Panc1 (cell line): ENCODE measurements around the gene IFNK. TPM values are rescaled to one million over a fixed set of nuclear protein-coding genes. Genes with fewer than 3 reads are reported as not detected.

Experiments used
- ATAC-seq: fragments of 200-7000 bp; cut with Tn5 transposase; 2 replicates; pipeline ENCODE4 v1.9.1; 2020; ENCODE audit warnings: mild to moderate bottlenecking, moderate library complexity
- BruUV-seq: library from RNA; stranded (reverse); fragments of 400-500 nt; replicated peaks from 2 replicates; lab custom pipeline; 2021; lab: Mats Ljungman, UMichigan
- CTCF ChIA-PET: fragments of 300-600 bp; sonication (Branson Sonifier 250); formaldehyde crosslinking; loops from one replicate; lab custom pipeline; 2022; ENCODE audit warnings: antibody characterized with exemption; lab: Charles Lee
- POLR2A ChIA-PET: fragments of 300-600 bp; sonication (Branson Sonifier 250); formaldehyde crosslinking; loops from one replicate; lab custom pipeline; 2022; ENCODE audit warnings: antibody characterized with exemption; lab: Charles Lee
- DNase-seq: peaks from one replicate; pipeline ENCODE4 v3.0.0-alpha.2; 2010; ENCODE audit warnings: low read depth, low spot score
- H3K27ac ChIP-seq: 2 replicates; pipeline ENCODE4 v1.5.1; 2011; ENCODE audit warnings: mild to moderate bottlenecking, low read length, inconsistent platforms
- H3K27me3 ChIP-seq: fragments of 200-500 bp; sonication (Bioruptor generic); 2 replicates; pipeline ENCODE4 v1.6.0; 2014; ENCODE audit warnings: low read length, inconsistent platforms; ENCODE audit not compliant: control insufficient read depth, insufficient read depth
- H3K36me3 ChIP-seq: fragments of 200-500 bp; sonication (Bioruptor generic); 2 replicates; pipeline ENCODE4 v1.5.1; 2014; ENCODE audit warnings: inconsistent platforms, mild to moderate bottlenecking, low read length, moderate library complexity; ENCODE audit not compliant: control insufficient read depth, insufficient read depth
- H3K4me1 ChIP-seq: 2 replicates; pipeline ENCODE4 v1.5.1; 2011; ENCODE audit warnings: inconsistent platforms, mild to moderate bottlenecking, low read length, moderate library complexity; ENCODE audit not compliant: control insufficient read depth, insufficient read depth
- H3K4me3 ChIP-seq, 2 experiments: 2 replicates each; pipeline ENCODE4 v1.5.1; 2011 to 2012; ENCODE audit warnings: low read depth in 2 of 2, low read length in 2 of 2, mild to moderate bottlenecking in 2 of 2, inconsistent platforms in 1 of 2, moderate library complexity in 1 of 2
- H3K9me3 ChIP-seq: fragments of 200-500 bp; sonication (Bioruptor generic); 2 replicates; pipeline ENCODE4 v1.5.1; 2014; ENCODE audit warnings: low read depth, mild to moderate bottlenecking, inconsistent platforms, low read length, moderate library complexity; ENCODE audit not compliant: control insufficient read depth, insufficient read depth
- POLR2AphosphoS5 ChIP-seq: IDR thresholded peaks from 2 replicates; pipeline ENCODE4 v1.6.1; 2012; ENCODE audit warnings: mild to moderate bottlenecking, low read depth, low read length, moderate library complexity
- REST ChIP-seq, 2 experiments: IDR thresholded peaks; 2 replicates each; pipeline ENCODE4 v1.6.1; 2011 to 2012; ENCODE audit warnings: low read depth in 2 of 2, control low read depth in 1 of 2, low read length in 1 of 2, mild to moderate bottlenecking in 1 of 2, moderate library complexity in 1 of 2; ENCODE audit not compliant: insufficient read depth in 1 of 2
- SIN3A ChIP-seq: IDR thresholded peaks from 2 replicates; pipeline ENCODE4 v1.6.1; 2012; ENCODE audit warnings: low read depth, mild to moderate bottlenecking, low read length, moderate library complexity, borderline replicate concordance; ENCODE audit not compliant: insufficient read depth
- TCF7L2 ChIP-seq: IDR thresholded peaks from 2 replicates; pipeline ENCODE4 v1.6.1; 2011; ENCODE audit warnings: mild to moderate bottlenecking, low read depth, low read length, inconsistent platforms
- in situ Hi-C: cut with HindIII; loops from 2 replicates; pipeline ENCODE4 v1.10.0; 2016; ENCODE audit warnings: low sequenced_read_pairs, low pct_unique_long_range_greater_than_20kb
- intact Hi-C: fragments of 100-400 bp; cut with micrococcal nuclease; formaldehyde crosslinking; loops from one replicate; pipeline ENCODE4 v1.10.0; 2022; ENCODE audit not compliant: unreplicated experiment
- total RNA-seq: library from RNA; stranded (reverse); gene quantifications from one replicate; pipeline ENCODE4 v1.2.1, GENCODE V29; 2021; ENCODE audit not compliant: unreplicated experiment
- TF ChIP-seq, protein P1 (sequence below): fragments of 450-650 bp; IDR thresholded peaks from 2 replicates; pipeline ENCODE4 v1.5.1; 2017; ENCODE audit warnings: mild to moderate bottlenecking

The IFNK gene
- total RNA-seq, 1 experiment from 2014 or later: not detected

DNA sequence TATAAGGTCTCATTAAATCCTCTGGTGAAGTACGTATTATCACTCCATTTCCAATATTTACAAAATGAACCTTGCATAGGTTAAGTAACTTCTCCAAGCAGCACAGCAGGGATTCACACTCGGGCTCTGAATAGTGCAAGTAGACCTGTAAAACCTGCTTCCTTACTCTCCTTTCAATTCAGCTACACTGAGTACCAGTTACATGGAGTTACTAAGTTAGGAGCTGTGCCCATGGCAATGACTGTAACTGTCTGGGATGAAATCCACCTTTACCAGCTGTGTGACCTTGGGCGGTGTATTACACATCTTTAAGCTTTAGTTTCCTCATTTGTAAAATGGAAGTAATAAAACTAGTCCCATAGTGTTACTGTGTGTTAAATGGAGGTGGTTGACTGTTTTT, 21.4 kb downstream of the IFNK start:
- Histone ChIP-seq H3K27me3 (no peaks in the 10 kb centered on the region), H3K4me1 (no peaks in the 10 kb centered on the region), H3K36me3 (no peaks in the 10 kb centered on the region), H3K4me3 (no peak overlapping the region), H3K27ac (no peak overlapping the region), H3K9me3 (no peaks in the 10 kb centered on the region)
- ATAC-seq: no peak
- BruUV-seq: no TSS peak
- intact Hi-C loops: no loop called here
- ChIA-PET CTCF (no interaction called here), POLR2A (no interaction called here)
- no peak for TF ChIP-seq POLR2AphosphoS5
- TF ChIP-seq, protein P1, sequence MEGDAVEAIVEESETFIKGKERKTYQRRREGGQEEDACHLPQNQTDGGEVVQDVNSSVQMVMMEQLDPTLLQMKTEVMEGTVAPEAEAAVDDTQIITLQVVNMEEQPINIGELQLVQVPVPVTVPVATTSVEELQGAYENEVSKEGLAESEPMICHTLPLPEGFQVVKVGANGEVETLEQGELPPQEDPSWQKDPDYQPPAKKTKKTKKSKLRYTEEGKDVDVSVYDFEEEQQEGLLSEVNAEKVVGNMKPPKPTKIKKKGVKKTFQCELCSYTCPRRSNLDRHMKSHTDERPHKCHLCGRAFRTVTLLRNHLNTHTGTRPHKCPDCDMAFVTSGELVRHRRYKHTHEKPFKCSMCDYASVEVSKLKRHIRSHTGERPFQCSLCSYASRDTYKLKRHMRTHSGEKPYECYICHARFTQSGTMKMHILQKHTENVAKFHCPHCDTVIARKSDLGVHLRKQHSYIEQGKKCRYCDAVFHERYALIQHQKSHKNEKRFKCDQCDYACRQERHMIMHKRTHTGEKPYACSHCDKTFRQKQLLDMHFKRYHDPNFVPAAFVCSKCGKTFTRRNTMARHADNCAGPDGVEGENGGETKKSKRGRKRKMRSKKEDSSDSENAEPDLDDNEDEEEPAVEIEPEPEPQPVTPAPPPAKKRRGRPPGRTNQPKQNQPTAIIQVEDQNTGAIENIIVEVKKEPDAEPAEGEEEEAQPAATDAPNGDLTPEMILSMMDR: no peak
- in situ Hi-C loops: no loop called here
- DNase-seq: no peak

- POLR2A ChIA-PET: no interaction called here
- Histone ChIP-seq H3K4me1 (no peaks in the 10 kb centered on the region), H3K4me3 (no peak overlapping the region), H3K27me3 (no peaks in the 10 kb centered on the region), H3K36me3 (no peaks in the 10 kb centered on the region), H3K9me3 (no peaks in the 10 kb centered on the region), H3K27ac (no peak overlapping the region)
- no peak for TF ChIP-seq TCF7L2
- no peak for TF ChIP-seq REST (IDR thresholded peaks at IDR 0.05; ENCODE audit: insufficient read depth in 1 of 2, low read depth in 2 of 2, low read length in 1 of 2)
- no peak for TF ChIP-seq POLR2AphosphoS5
- TF ChIP-seq, protein P1: peak; percentile 13; the same call in 1 of the 2 replicates
- no peak for TF ChIP-seq SIN3A
- DNase-seq: no peak
- CTCF ChIA-PET: no interaction called here
- no TSS peak for BruUV-seq
- in situ Hi-C loops (no loop called here), intact Hi-C loops (no loop called here)
- no peak for ATAC-seq
Observed at GRCh38 chr9:27548055-27548741, 24.1 kb downstream of the IFNK start.
